H9 (cell line): ENCODE data around the gene SELENOS. TPM values are rescaled to one million over a fixed set of nuclear protein-coding genes. Genes with fewer than 3 reads are reported as not detected.

ENCODE experiments used
- DNase-seq: peaks from one replicate; pipeline ENCODE4 v3.0.0-alpha.2; 2017
- H2AFZ ChIP-seq: one replicate; pipeline ENCODE4 v1.6.1; 2013; ENCODE audit warnings: mild to moderate bottlenecking, low read length, control low read depth, moderate library complexity
- H2AK5ac ChIP-seq: 2 replicates; pipeline ENCODE4 v1.6.1; 2013; ENCODE audit warnings: low read length, control low read depth, mixed read lengths; ENCODE audit not compliant: insufficient read length
- H2BK120ac ChIP-seq: one replicate; pipeline ENCODE4 v1.6.1; 2013; ENCODE audit warnings: low read depth, mild to moderate bottlenecking, low read length, control low read depth, inconsistent platforms; ENCODE audit not compliant: poor library complexity, severe bottlenecking
- H2BK12ac ChIP-seq: 2 replicates; pipeline ENCODE4 v1.6.1; 2013; ENCODE audit warnings: low read length, control low read depth, mixed read lengths, low read depth; ENCODE audit not compliant: insufficient read length
- H2BK15ac ChIP-seq: 2 replicates; pipeline ENCODE4 v1.6.1; 2013; ENCODE audit warnings: low read depth, low read length, control low read depth
- H2BK20ac ChIP-seq: one replicate; pipeline ENCODE4 v1.6.1; 2013; ENCODE audit warnings: low read depth, mild to moderate bottlenecking, low read length, control low read depth, inconsistent platforms; ENCODE audit not compliant: poor library complexity, severe bottlenecking
- H2BK5ac ChIP-seq: 2 replicates; pipeline ENCODE4 v1.6.1; 2013; ENCODE audit warnings: low read length, control low read depth, mixed read lengths; ENCODE audit not compliant: insufficient read length
- H3K14ac ChIP-seq: 2 replicates; pipeline ENCODE4 v1.6.1; 2013; ENCODE audit warnings: low read length, control low read depth; ENCODE audit not compliant: insufficient read depth
- H3K18ac ChIP-seq: 2 replicates; pipeline ENCODE4 v1.6.1; 2013; ENCODE audit warnings: low read depth, mild to moderate bottlenecking, mixed read lengths, low read length, control low read depth; ENCODE audit not compliant: insufficient read length
- H3K23ac ChIP-seq: 2 replicates; pipeline ENCODE4 v1.6.1; 2013; ENCODE audit warnings: low read length, control low read depth, mixed read lengths, low read depth; ENCODE audit not compliant: insufficient read length
- H3K23me2 ChIP-seq: 2 replicates; pipeline ENCODE4 v1.6.1; 2013; ENCODE audit warnings: low read depth, mild to moderate bottlenecking, mixed read lengths, low read length, control low read depth; ENCODE audit not compliant: insufficient read length, poor library complexity, severe bottlenecking
- H3K27ac ChIP-seq: 2 replicates; pipeline ENCODE4 v1.5.1; 2013; ENCODE audit warnings: low read length, control low read depth, mixed read lengths, low read depth; ENCODE audit not compliant: insufficient read length
- H3K27me3 ChIP-seq: 2 replicates; pipeline ENCODE4 v1.6.1; 2013; ENCODE audit warnings: low read length, control low read depth, inconsistent platforms; ENCODE audit not compliant: insufficient read depth
- H3K4ac ChIP-seq: 2 replicates; pipeline ENCODE4 v1.6.1; 2013; ENCODE audit warnings: low read depth, mild to moderate bottlenecking, control low read depth, inconsistent platforms, low read length, moderate library complexity
- H3K4me1 ChIP-seq: 2 replicates; pipeline ENCODE4 v1.6.1; 2013; ENCODE audit warnings: low read length, control low read depth, inconsistent platforms; ENCODE audit not compliant: insufficient read depth
- H3K4me2 ChIP-seq: 2 replicates; pipeline ENCODE4 v1.6.1; 2013; ENCODE audit warnings: low read length, control low read depth, mixed read lengths; ENCODE audit not compliant: insufficient read length, insufficient read depth
- H3K56ac ChIP-seq: 2 replicates; pipeline ENCODE4 v1.6.1; 2013; ENCODE audit warnings: low read depth, mild to moderate bottlenecking, mixed read lengths, low read length, control low read depth; ENCODE audit not compliant: insufficient read length
- H3K79me1 ChIP-seq: 2 replicates; pipeline ENCODE4 v1.6.1; 2013; ENCODE audit warnings: low read depth, mild to moderate bottlenecking, moderate library complexity, low read length, control low read depth, inconsistent platforms; ENCODE audit not compliant: insufficient read depth, poor library complexity, severe bottlenecking
- H3K79me2 ChIP-seq: 2 replicates; pipeline ENCODE4 v1.6.1; 2013; ENCODE audit warnings: low read length, control low read depth, inconsistent platforms; ENCODE audit not compliant: insufficient read depth
- H3K9ac ChIP-seq: 2 replicates; pipeline ENCODE4 v1.6.1; 2013; ENCODE audit warnings: low read length, control low read depth, mixed read lengths; ENCODE audit not compliant: insufficient read length; ENCODE audit errors: extremely low read depth
- H3K9me3 ChIP-seq: one replicate; pipeline ENCODE4 v1.6.1; 2013; ENCODE audit warnings: low read depth, low read length, inconsistent platforms; ENCODE audit not compliant: control insufficient read depth
- H3T11ph ChIP-seq: one replicate; pipeline ENCODE4 v1.6.1; 2013; ENCODE audit warnings: mild to moderate bottlenecking, low read length, control low read depth, inconsistent platforms
- H4K20me1 ChIP-seq: one replicate; pipeline ENCODE4 v1.6.1; 2013; ENCODE audit not compliant: control insufficient read depth, insufficient read length, insufficient read depth
- H4K5ac ChIP-seq: 2 replicates; pipeline ENCODE4 v1.6.1; 2013; ENCODE audit warnings: low read depth, mild to moderate bottlenecking, mixed read lengths, low read length, control low read depth; ENCODE audit not compliant: insufficient read length
- H4K8ac ChIP-seq: replicated peaks from 2 replicates; pipeline ENCODE4 v1.6.1; 2013; ENCODE audit warnings: low read length, control low read depth, mixed read lengths, low read depth; ENCODE audit not compliant: insufficient read length
- H4K91ac ChIP-seq: 2 replicates; pipeline ENCODE4 v1.6.1; 2013; ENCODE audit warnings: low read depth, mild to moderate bottlenecking, moderate library complexity, mixed read lengths, low read length, control low read depth; ENCODE audit not compliant: insufficient read length
- H3K27ac Mint-ChIP-seq, 3 experiments: 2 replicates in 2 of 3; 3 replicates in 1 of 3; pipeline ENCODE4 v1.8.0; 2020 to 2021; ENCODE audit warnings: mixed read lengths in 3 of 3, mild to moderate bottlenecking in 1 of 3, moderate library complexity in 1 of 3
- H3K27me3 Mint-ChIP-seq: 2 replicates; pipeline ENCODE4 v1.8.0; 2021; ENCODE audit warnings: low read depth, mild to moderate bottlenecking, moderate library complexity, mixed read lengths
- H3K36me3 Mint-ChIP-seq, 3 experiments: 2 replicates in 2 of 3; 3 replicates in 1 of 3; pipeline ENCODE4 v1.8.0; 2020 to 2021; ENCODE audit warnings: low read depth in 3 of 3, mixed read lengths in 3 of 3; ENCODE audit not compliant: insufficient read depth in 1 of 3
- H3K4me1 Mint-ChIP-seq, 2 experiments: 2 replicates each; pipeline ENCODE4 v1.8.0; 2020; ENCODE audit warnings: mixed read lengths in 2 of 2
- H3K4me3 Mint-ChIP-seq, 2 experiments: 2 replicates in 1 of 2; 3 replicates in 1 of 2; pipeline ENCODE4 v1.8.0; 2020 to 2021; ENCODE audit warnings: mild to moderate bottlenecking in 2 of 2, mixed read lengths in 2 of 2, moderate library complexity in 1 of 2
- H3K9me3 Mint-ChIP-seq, 2 experiments: 2 replicates in 1 of 2; 3 replicates in 1 of 2; pipeline ENCODE4 v1.8.0; 2020; ENCODE audit warnings: mild to moderate bottlenecking in 2 of 2, mixed read lengths in 2 of 2, moderate library complexity in 1 of 2
- WGBS: extraction: QIAGEN DNeasy Blood & Tissue Kit; methylation state at CpG from one replicate; pipeline ENCODE4 v1.1.7; 2013; ENCODE audit warnings: missing lambda C conversion rate, low lambda C conversion rate, mixed read lengths; ENCODE audit not compliant: insufficient read length; ENCODE audit errors: extremely low coverage; 5-methylcytosine and 5-hydroxymethylcytosine counted together
- total RNA-seq: library from RNA; stranded (reverse); gene quantifications from 2 replicates; pipeline ENCODE4 v1.2.1, GENCODE V29; 2021
- TF ChIP-seq, protein P1 (sequence below): fragments of 200-600 bp; sonication (generic); conservative IDR thresholded peaks from 3 replicates; pipeline ENCODE4 v1.8.0; 2021; ENCODE audit warnings: antibody characterized with exemption, mild to moderate bottlenecking

Gene SELENOS
- total RNA-seq, 1 experiment from 2014 or later: 57.7 TPM

DNA sequence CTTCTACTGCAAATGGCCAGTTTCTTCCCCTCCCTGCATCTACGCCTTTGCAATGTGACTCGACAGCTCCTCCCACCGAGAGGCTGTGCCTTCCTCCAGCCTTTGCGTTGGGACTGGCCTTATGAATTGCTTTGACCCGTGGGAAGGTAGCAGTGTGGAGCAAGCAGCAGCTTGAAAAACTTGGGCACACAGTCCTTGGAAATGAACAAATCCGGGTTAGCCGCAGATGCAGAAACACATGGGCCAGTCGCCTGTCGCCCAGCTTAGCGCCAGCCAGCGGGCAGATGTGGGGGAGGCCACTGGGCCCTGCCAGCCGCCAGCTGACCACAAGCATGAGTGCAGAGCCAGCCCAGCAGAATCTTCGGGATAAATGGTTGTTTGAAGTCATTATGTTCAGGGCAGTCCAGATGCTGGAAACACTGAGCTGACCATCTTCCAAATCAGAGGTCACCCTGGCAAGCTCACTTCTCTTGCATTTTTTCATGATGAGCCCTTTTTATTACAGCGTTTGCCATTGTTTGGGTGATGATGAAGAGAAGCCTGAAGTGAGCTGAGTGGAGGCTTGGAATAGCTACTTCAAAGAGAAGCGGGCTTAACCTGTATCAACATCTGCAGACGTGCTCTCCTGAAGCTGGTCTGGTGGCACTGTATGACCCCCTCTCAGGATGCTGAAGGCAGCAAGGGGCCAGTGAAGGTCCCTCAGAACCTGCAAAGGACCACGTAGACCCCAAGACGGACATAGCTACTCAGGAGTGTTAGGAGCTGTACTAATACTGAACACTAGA lies 9.8 kb downstream of the SELENOS start:
- H4K5ac ChIP-seq: no peak overlapping the region
- peak overlapping the region in 2 of 3 experiments; percentile 30 to 46; a peak in 2 of 7 replicates for H3K27ac Mint-ChIP-seq
- no peak overlapping the region for H4K91ac ChIP-seq
- H3K4me3 Mint-ChIP-seq: no peak overlapping the region
- H3K9me3 Mint-ChIP-seq: no peaks in the 10 kb centered on the region
- no peak overlapping the region for H2BK5ac ChIP-seq
- no peak overlapping the region for H3T11ph ChIP-seq
- WGBS: no CpG with 5 or more reads among the region's 18 CpGs
- no peaks in the 10 kb centered on the region for H3K27me3 ChIP-seq
- H3K9ac ChIP-seq: no peak overlapping the region
- peaks cover 3% of the 10 kb centered on the region for H3K27me3 Mint-ChIP-seq
- H3K4ac ChIP-seq: no peak overlapping the region
- TF ChIP-seq, protein P1, sequence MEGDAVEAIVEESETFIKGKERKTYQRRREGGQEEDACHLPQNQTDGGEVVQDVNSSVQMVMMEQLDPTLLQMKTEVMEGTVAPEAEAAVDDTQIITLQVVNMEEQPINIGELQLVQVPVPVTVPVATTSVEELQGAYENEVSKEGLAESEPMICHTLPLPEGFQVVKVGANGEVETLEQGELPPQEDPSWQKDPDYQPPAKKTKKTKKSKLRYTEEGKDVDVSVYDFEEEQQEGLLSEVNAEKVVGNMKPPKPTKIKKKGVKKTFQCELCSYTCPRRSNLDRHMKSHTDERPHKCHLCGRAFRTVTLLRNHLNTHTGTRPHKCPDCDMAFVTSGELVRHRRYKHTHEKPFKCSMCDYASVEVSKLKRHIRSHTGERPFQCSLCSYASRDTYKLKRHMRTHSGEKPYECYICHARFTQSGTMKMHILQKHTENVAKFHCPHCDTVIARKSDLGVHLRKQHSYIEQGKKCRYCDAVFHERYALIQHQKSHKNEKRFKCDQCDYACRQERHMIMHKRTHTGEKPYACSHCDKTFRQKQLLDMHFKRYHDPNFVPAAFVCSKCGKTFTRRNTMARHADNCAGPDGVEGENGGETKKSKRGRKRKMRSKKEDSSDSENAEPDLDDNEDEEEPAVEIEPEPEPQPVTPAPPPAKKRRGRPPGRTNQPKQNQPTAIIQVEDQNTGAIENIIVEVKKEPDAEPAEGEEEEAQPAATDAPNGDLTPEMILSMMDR: no peak
- peak; percentile 66 for DNase-seq
- H3K79me2 ChIP-seq: no peaks in the 10 kb centered on the region
- H3K4me1 ChIP-seq: no peaks in the 10 kb centered on the region
- no peaks in the 10 kb centered on the region for H3K9me3 ChIP-seq
- H2BK15ac ChIP-seq: no peak overlapping the region
- H2BK20ac ChIP-seq: no peak overlapping the region
- no peak overlapping the region for H3K14ac ChIP-seq
- H3K4me2 ChIP-seq: no peak overlapping the region
- H3K23me2 ChIP-seq: no peaks in the 10 kb centered on the region
- no peak overlapping the region for H2AFZ ChIP-seq
- H3K23ac ChIP-seq: no peak overlapping the region
- no peaks in the 10 kb centered on the region for H3K79me1 ChIP-seq
- peaks cover 20 to 40% (median 31%) of the 10 kb centered on the region in 3 experiments; a peak in 5 of 7 replicates for H3K36me3 Mint-ChIP-seq
- no peak overlapping the region for H2BK120ac ChIP-seq
- H4K20me1 ChIP-seq: no peaks in the 10 kb centered on the region
- no peak overlapping the region for H4K8ac ChIP-seq
- H3K18ac ChIP-seq: no peak overlapping the region
- H3K4me1 Mint-ChIP-seq: peaks cover 8% of the 10 kb centered on the region in 2 experiments
- H2AK5ac ChIP-seq: no peak overlapping the region
- H3K27ac ChIP-seq: no peak overlapping the region
- no peak overlapping the region for H3K56ac ChIP-seq
- H2BK12ac ChIP-seq: no peak overlapping the region
